Measurements from ENCODE around the gene PRRG1.
"Not testable (repeated sequence)": the region's sequence is repeated elsewhere in the genome, so short reads cannot be mapped to it uniquely, and the experiment has no call there.

PRRG1 gene

GRCh38 chrX:37468124-37468739, 119.1 kb downstream of the PRRG1 start:
- no peak overlapping the region for H3K9ac ChIP-seq (ENCODE audit: low read length in 2 of 2)
- H3K9me3 ChIP-seq (ENCODE audit: control insufficient read depth in 2 of 2, low read length in 2 of 2) = no peaks in the 10 kb centered on the region
- H3K4me1 ChIP-seq (ENCODE audit: control insufficient read depth, insufficient read depth, low read length) = no peaks in the 10 kb centered on the region
- H3K36me3 ChIP-seq (ENCODE audit: control insufficient read depth in 2 of 2, insufficient read depth in 2 of 2, low read length in 2 of 2) = no peaks in the 10 kb centered on the region
- no peak overlapping the region for H3K27ac ChIP-seq (ENCODE audit: low read length)
- no peak overlapping the region for H3K4me3 ChIP-seq (ENCODE audit: low read length in 2 of 2)
- peaks cover 0 to 12% of the 10 kb centered on the region in 2 donors for H3K27me3 ChIP-seq (ENCODE audit: control insufficient read depth in 1 of 2, insufficient read depth in 2 of 2, low read length in 2 of 2)

GRCh38 chrX:37470711-37471110, 121.5 kb downstream of the PRRG1 start:
- H3K36me3 ChIP-seq (ENCODE audit: control insufficient read depth in 2 of 2, insufficient read depth in 2 of 2, low read length in 2 of 2) = no peaks in the 10 kb centered on the region
- H3K4me1 ChIP-seq (ENCODE audit: control insufficient read depth, insufficient read depth, low read length) = no peaks in the 10 kb centered on the region
- peaks cover 0 to 4% of the 10 kb centered on the region in 2 donors for H3K27me3 ChIP-seq (ENCODE audit: control insufficient read depth in 1 of 2, insufficient read depth in 2 of 2, low read length in 2 of 2)
- no peak overlapping the region for H3K4me3 ChIP-seq (ENCODE audit: low read length in 2 of 2)
- no peak overlapping the region for H3K27ac ChIP-seq (ENCODE audit: low read length)
- H3K9me3 ChIP-seq (ENCODE audit: control insufficient read depth in 2 of 2, low read length in 2 of 2) = no peaks in the 10 kb centered on the region
- no peak overlapping the region for H3K9ac ChIP-seq (ENCODE audit: low read length in 2 of 2)

GRCh38 chrX:37472836-37473235, 123.7 kb downstream of the PRRG1 start:
- no peaks in the 10 kb centered on the region for H3K4me1 ChIP-seq (ENCODE audit: control insufficient read depth, insufficient read depth, low read length)
- no peak overlapping the region for H3K4me3 ChIP-seq (ENCODE audit: low read length in 2 of 2)
- peaks cover 0 to 4% of the 10 kb centered on the region in 2 donors for H3K27me3 ChIP-seq (ENCODE audit: control insufficient read depth in 1 of 2, insufficient read depth in 2 of 2, low read length in 2 of 2)
- no peaks in the 10 kb centered on the region for H3K9me3 ChIP-seq (ENCODE audit: control insufficient read depth in 2 of 2, low read length in 2 of 2)
- H3K27ac ChIP-seq (ENCODE audit: low read length) = no peak overlapping the region
- no peak overlapping the region for H3K9ac ChIP-seq (ENCODE audit: low read length in 2 of 2)
- no peaks in the 10 kb centered on the region for H3K36me3 ChIP-seq (ENCODE audit: control insufficient read depth in 2 of 2, insufficient read depth in 2 of 2, low read length in 2 of 2)

- Histone ChIP-seq H3K9me3 (ENCODE audit: control insufficient read depth in 2 of 2, low read length in 2 of 2) (no peaks in the 10 kb centered on the region), H3K27me3 (ENCODE audit: control insufficient read depth in 1 of 2, insufficient read depth in 2 of 2, low read length in 2 of 2) (peaks cover 0 to 4% of the 10 kb centered on the region in 2 donors), H3K27ac (ENCODE audit: low read length) (no peak overlapping the region), H3K4me1 (ENCODE audit: control insufficient read depth, insufficient read depth, low read length) (no peaks in the 10 kb centered on the region), H3K9ac (ENCODE audit: low read length in 2 of 2) (no peak overlapping the region), H3K36me3 (ENCODE audit: control insufficient read depth in 2 of 2, insufficient read depth in 2 of 2, low read length in 2 of 2) (no peaks in the 10 kb centered on the region), H3K4me3 (ENCODE audit: low read length in 2 of 2) (no peak overlapping the region)
These were observed 125.3 kb downstream of the PRRG1 start for GRCh38 chrX:37474478-37474877.

- Histone ChIP-seq H3K27me3 (ENCODE audit: control insufficient read depth in 1 of 2, insufficient read depth in 2 of 2, low read length in 2 of 2) (peaks cover 0 to 3% of the 10 kb centered on the region in 2 donors), H3K9ac (ENCODE audit: low read length in 2 of 2) (no peak overlapping the region), H3K27ac (ENCODE audit: low read length) (no peak overlapping the region), H3K4me3 (ENCODE audit: low read length in 2 of 2) (no peak overlapping the region), H3K9me3 (ENCODE audit: control insufficient read depth in 2 of 2, low read length in 2 of 2) (no peaks in the 10 kb centered on the region), H3K36me3 (ENCODE audit: control insufficient read depth in 2 of 2, insufficient read depth in 2 of 2, low read length in 2 of 2) (no peaks in the 10 kb centered on the region), H3K4me1 (ENCODE audit: control insufficient read depth, insufficient read depth, low read length) (no peaks in the 10 kb centered on the region)
These were observed 127.5 kb downstream of the PRRG1 start for GRCh38 chrX:37476571-37477170.

- not testable (repeated sequence) for H3K4me1 ChIP-seq (ENCODE audit: control insufficient read depth, insufficient read depth, low read length)
These were observed 135.2 kb downstream of the PRRG1 start for GRCh38 chrX:37484335-37484734.

GRCh38 chrX:37485429-37485828, 136.3 kb downstream of the PRRG1 start:
- Histone ChIP-seq H3K27me3 (ENCODE audit: control insufficient read depth in 1 of 2, insufficient read depth in 2 of 2, low read length in 2 of 2) (peaks cover 0 to 3% of the 10 kb centered on the region in 2 donors), H3K36me3 (ENCODE audit: control insufficient read depth in 2 of 2, insufficient read depth in 2 of 2, low read length in 2 of 2) (no peaks in the 10 kb centered on the region), H3K4me1 (ENCODE audit: control insufficient read depth, insufficient read depth, low read length) (no peaks in the 10 kb centered on the region), H3K4me3 (ENCODE audit: low read length in 2 of 2) (no peak overlapping the region), H3K9ac (ENCODE audit: low read length in 2 of 2) (no peak overlapping the region), H3K27ac (ENCODE audit: low read length) (no peak overlapping the region), H3K9me3 (ENCODE audit: control insufficient read depth in 2 of 2, low read length in 2 of 2) (no peaks in the 10 kb centered on the region)

More at GRCh38 chrX:37484335-37484734, 135.2 kb downstream of the PRRG1 start:
- H3K9ac ChIP-seq (ENCODE audit: low read length in 2 of 2); H3K27ac ChIP-seq (ENCODE audit: low read length); H3K4me3 ChIP-seq (ENCODE audit: low read length in 2 of 2); H3K9me3 ChIP-seq (ENCODE audit: control insufficient read depth in 2 of 2, low read length in 2 of 2); H3K36me3 ChIP-seq (ENCODE audit: control insufficient read depth in 2 of 2, insufficient read depth in 2 of 2, low read length in 2 of 2); H3K27me3 ChIP-seq (ENCODE audit: control insufficient read depth in 1 of 2, insufficient read depth in 2 of 2, low read length in 2 of 2): not testable (repeated sequence)

- Histone ChIP-seq H3K27me3 (ENCODE audit: control insufficient read depth in 1 of 2, insufficient read depth in 2 of 2, low read length in 2 of 2) (peaks cover 0 to 3% of the 10 kb centered on the region in 2 donors), H3K9me3 (ENCODE audit: control insufficient read depth in 2 of 2, low read length in 2 of 2) (no peaks in the 10 kb centered on the region), H3K27ac (ENCODE audit: low read length) (no peak overlapping the region), H3K36me3 (ENCODE audit: control insufficient read depth in 2 of 2, insufficient read depth in 2 of 2, low read length in 2 of 2) (no peaks in the 10 kb centered on the region), H3K9ac (ENCODE audit: low read length in 2 of 2) (no peak overlapping the region), H3K4me3 (ENCODE audit: low read length in 2 of 2) (no peak overlapping the region), H3K4me1 (ENCODE audit: control insufficient read depth, insufficient read depth, low read length) (no peaks in the 10 kb centered on the region)
These were observed 138.1 kb downstream of the PRRG1 start for GRCh38 chrX:37487271-37487670.

- Histone ChIP-seq H3K27ac (ENCODE audit: low read length) (no peak overlapping the region), H3K36me3 (ENCODE audit: control insufficient read depth in 2 of 2, insufficient read depth in 2 of 2, low read length in 2 of 2) (no peaks in the 10 kb centered on the region), H3K27me3 (ENCODE audit: control insufficient read depth in 1 of 2, insufficient read depth in 2 of 2, low read length in 2 of 2) (peaks cover 0 to 3% of the 10 kb centered on the region in 2 donors), H3K4me1 (ENCODE audit: control insufficient read depth, insufficient read depth, low read length) (no peaks in the 10 kb centered on the region), H3K9ac (ENCODE audit: low read length in 2 of 2) (no peak overlapping the region), H3K4me3 (ENCODE audit: low read length in 2 of 2) (no peak overlapping the region), H3K9me3 (ENCODE audit: control insufficient read depth in 2 of 2, low read length in 2 of 2) (no peaks in the 10 kb centered on the region)
These were observed 139.2 kb downstream of the PRRG1 start for GRCh38 chrX:37488323-37488722.

GRCh38 chrX:37491686-37492085, 142.5 kb downstream of the PRRG1 start:
- H3K9ac ChIP-seq (ENCODE audit: low read length in 2 of 2) = no peak overlapping the region
- no peaks in the 10 kb centered on the region for H3K36me3 ChIP-seq (ENCODE audit: control insufficient read depth in 2 of 2, insufficient read depth in 2 of 2, low read length in 2 of 2)
- no peaks in the 10 kb centered on the region for H3K4me1 ChIP-seq (ENCODE audit: control insufficient read depth, insufficient read depth, low read length)
- H3K27me3 ChIP-seq (ENCODE audit: control insufficient read depth in 1 of 2, insufficient read depth in 2 of 2, low read length in 2 of 2) = peaks cover 0 to 2% of the 10 kb centered on the region in 2 donors
- H3K9me3 ChIP-seq (ENCODE audit: control insufficient read depth in 2 of 2, low read length in 2 of 2) = no peaks in the 10 kb centered on the region
- H3K4me3 ChIP-seq (ENCODE audit: low read length in 2 of 2) = no peak overlapping the region
- H3K27ac ChIP-seq (ENCODE audit: low read length) = no peak overlapping the region

GRCh38 chrX:37495760-37496159, 146.6 kb downstream of the PRRG1 start:
- H3K9ac ChIP-seq (ENCODE audit: low read length in 2 of 2); H3K4me1 ChIP-seq (ENCODE audit: control insufficient read depth, insufficient read depth, low read length); H3K27ac ChIP-seq (ENCODE audit: low read length); H3K36me3 ChIP-seq (ENCODE audit: control insufficient read depth in 2 of 2, insufficient read depth in 2 of 2, low read length in 2 of 2); H3K4me3 ChIP-seq (ENCODE audit: low read length in 2 of 2); H3K27me3 ChIP-seq (ENCODE audit: control insufficient read depth in 1 of 2, insufficient read depth in 2 of 2, low read length in 2 of 2); H3K9me3 ChIP-seq (ENCODE audit: control insufficient read depth in 2 of 2, low read length in 2 of 2): not testable (repeated sequence)
